ENCODE results near the gene PLSCR4. TPM values are rescaled to one million over a fixed set of nuclear protein-coding genes. Genes with fewer than 3 reads are reported as not detected.

The PLSCR4 gene
- polyA plus RNA-seq, 2 of the 4 experiments (the other 2 are of a cell fraction), result 8.3 to 17.2 TPM

GRCh38 chr3:146177072-146177471 is 73.8 kb downstream of the PLSCR4 start:
- no peak overlapping the region for H3K4me2 ChIP-seq
- H3K4me1 ChIP-seq, result peaks cover 9% of the 10 kb centered on the region; the same call in 2 of the 3 replicates
- DNase-seq (ENCODE audit: low read depth in 1 of 2, low spot score in 1 of 2), result no peak
- POLR2A ChIA-PET, result interaction anchor here (0.7 to 1.9 kb wide), 2 partner anchors 16 kb away, joined by 3 to 5 read pairs; partner anchors contain the start of gene PLOD2
- no peak for ATAC-seq
- WGBS (ENCODE audit: missing lambda C conversion rate), result 62% methylated on average over 3 of the region's 3 CpGs
- no peaks in the 10 kb centered on the region for H3K9me3 ChIP-seq
- TF ChIP-seq E2F6 (IDR thresholded peaks at IDR 0.05; ENCODE audit: borderline replicate concordance, low read depth) (no peak), ZFP36 (IDR thresholded peaks at IDR 0.05; ENCODE audit: borderline replicate concordance, partially characterized antibody) (no peak), CBX2 (IDR thresholded peaks at IDR 0.05; ENCODE audit: borderline replicate concordance, low read depth) (no peak)
- H3K27ac ChIP-seq, result peak overlapping the region in 1 of 2 experiments; percentile 28; a peak in 1 of 6 replicates
- CTCF ChIA-PET, result interaction anchor here (1.0 to 2.7 kb wide), 5 partner anchors 9 to 112 kb away, joined by 3 to 12 read pairs (median 6); partner anchors contain the start of gene PLOD2
- FAIRE-seq, result no peak
- no peak overlapping the region for H3K4me3 ChIP-seq

GRCh38 chr3:146172586-146172985 is 78.3 kb downstream of the PLSCR4 start:
- WGBS (ENCODE audit: missing lambda C conversion rate), result 59% methylated on average over 1 of the region's 1 CpG

GRCh38 chr3:146170591-146170990 is 80.3 kb downstream of the PLSCR4 start:
- 0 out of 3 replicates have a peak, but pooled peaks cover 3% of the 10 kb centered on the region for H3K9me3 ChIP-seq

More at GRCh38 chr3:146172586-146172985, 78.3 kb downstream of the PLSCR4 start:
- ChIA-PET POLR2A (no interaction called here), CTCF (interaction anchor here (0.7 to 6.2 kb wide), 3 partner anchors 13 to 396 kb away, joined by 3 to 28 read pairs (median 4); no protein-coding TSS in a partner anchor)
- Histone ChIP-seq H3K4me1 (peaks cover 23% of the 10 kb centered on the region), H3K27ac (no peak overlapping the region), H3K9me3 (0 out of 3 replicates have a peak, but pooled peaks cover 3% of the 10 kb centered on the region), H3K4me2 (0 out of 3 replicates have a peak overlapping the region, but pooled peaks have one; percentile 3), H3K4me3 (no peak overlapping the region)
- FAIRE-seq, result peak; percentile 63
- no peak for TF ChIP-seq RARB (CRISPR knock-in tag; IDR thresholded peaks at IDR 0.05)
- TF ChIP-seq MAZ (IDR thresholded peaks at IDR 0.05; ENCODE audit: borderline replicate concordance, low read depth, low read length), result no peak
- no peak for TF ChIP-seq EP300 (IDR thresholded peaks at IDR 0.05)
- TF ChIP-seq HOXB5 (CRISPR knock-in tag; IDR thresholded peaks at IDR 0.05), result no peak
- no peak for TF ChIP-seq HOXB13 (CRISPR knock-in tag; IDR thresholded peaks at IDR 0.05; ENCODE audit: low read depth)
- no peak for TF ChIP-seq TFCP2L1 (CRISPR knock-in tag; IDR thresholded peaks at IDR 0.05)
- no peak for DNase-seq (ENCODE audit: low read depth in 1 of 2, low spot score in 1 of 2)
- no peak for ATAC-seq

GRCh38 chr3:146169891-146170290 is 81.0 kb downstream of the PLSCR4 start:
- no peak for FAIRE-seq
- 0 out of 3 replicates have a peak, but pooled peaks cover 3% of the 10 kb centered on the region for H3K9me3 ChIP-seq
- CTCF ChIA-PET, result interaction anchor here (0.7 to 6.2 kb wide), 4 partner anchors 12 to 105 kb away, joined by 3 to 28 read pairs (median 6); no protein-coding TSS in a partner anchor
- no peak overlapping the region for H3K4me2 ChIP-seq
- ATAC-seq, result no peak
- POLR2A ChIA-PET, result no interaction called here
- TF ChIP-seq ELK1 (IDR thresholded peaks at IDR 0.05; ENCODE audit: low read depth, low read length), result no peak
- TF ChIP-seq ESRRA (IDR thresholded peaks at IDR 0.05; ENCODE audit: borderline replicate concordance, low read length), result no peak
- no peak for TF ChIP-seq ZNF302 (CRISPR knock-in tag; IDR thresholded peaks at IDR 0.05)
- no peak for TF ChIP-seq JUNB (IDR thresholded peaks at IDR 0.05)
- no peak for TF ChIP-seq MAFK (IDR thresholded peaks at IDR 0.05; ENCODE audit: partially characterized antibody)
- no peak for TF ChIP-seq SMC3 (IDR thresholded peaks at IDR 0.05)
- peaks cover 43% of the 10 kb centered on the region for H3K4me1 ChIP-seq
- WGBS (ENCODE audit: missing lambda C conversion rate), result 86% methylated on average over 1 of the region's 1 CpG
- no peak overlapping the region for H3K4me3 ChIP-seq
- no peak for DNase-seq (ENCODE audit: low read depth in 1 of 2, low spot score in 1 of 2)
- peak overlapping the region in 1 of 2 experiments; percentile 62; a peak in 3 of 6 replicates for H3K27ac ChIP-seq

More at GRCh38 chr3:146170591-146170990, 80.3 kb downstream of the PLSCR4 start:
- FAIRE-seq, result no peak
- POLR2A ChIA-PET, result no interaction called here
- H3K27ac ChIP-seq, result no peak overlapping the region
- no peak for DNase-seq (ENCODE audit: low read depth in 1 of 2, low spot score in 1 of 2)
- CTCF ChIA-PET, result interaction anchor here (0.7 to 6.2 kb wide), 5 partner anchors 11 to 105 kb away, joined by 3 to 28 read pairs (median 5); no protein-coding TSS in a partner anchor
- WGBS (ENCODE audit: missing lambda C conversion rate), result 95% methylated on average over 1 of the region's 1 CpG
- H3K4me3 ChIP-seq, result no peak overlapping the region
- H3K4me2 ChIP-seq, result no peak overlapping the region
- no peak for TF ChIP-seq TFCP2L1 (CRISPR knock-in tag; IDR thresholded peaks at IDR 0.05)
- H3K4me1 ChIP-seq, result peaks cover 39% of the 10 kb centered on the region
- ATAC-seq, result no peak

All from A549 (cell line).